A549 treated with GW870086 at 1 μM for 4 hours (cell line): ENCODE results near the gene EIF3D. TPM values are rescaled to one million over a fixed set of nuclear protein-coding genes. Genes with fewer than 3 reads are reported as not detected.

Experiments used
- total RNA-seq: library from RNA; stranded (reverse); fragments of 200-300 nt; extraction: Qiagen RNA extraction; gene quantifications from 5 replicates; pipeline ENCODE4 v1.2.3, GENCODE V29; 2022; ENCODE audit warnings: low read depth

EIF3D gene, protein sequence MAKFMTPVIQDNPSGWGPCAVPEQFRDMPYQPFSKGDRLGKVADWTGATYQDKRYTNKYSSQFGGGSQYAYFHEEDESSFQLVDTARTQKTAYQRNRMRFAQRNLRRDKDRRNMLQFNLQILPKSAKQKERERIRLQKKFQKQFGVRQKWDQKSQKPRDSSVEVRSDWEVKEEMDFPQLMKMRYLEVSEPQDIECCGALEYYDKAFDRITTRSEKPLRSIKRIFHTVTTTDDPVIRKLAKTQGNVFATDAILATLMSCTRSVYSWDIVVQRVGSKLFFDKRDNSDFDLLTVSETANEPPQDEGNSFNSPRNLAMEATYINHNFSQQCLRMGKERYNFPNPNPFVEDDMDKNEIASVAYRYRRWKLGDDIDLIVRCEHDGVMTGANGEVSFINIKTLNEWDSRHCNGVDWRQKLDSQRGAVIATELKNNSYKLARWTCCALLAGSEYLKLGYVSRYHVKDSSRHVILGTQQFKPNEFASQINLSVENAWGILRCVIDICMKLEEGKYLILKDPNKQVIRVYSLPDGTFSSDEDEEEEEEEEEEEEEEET
- total RNA-seq: 150 to 203 TPM (median 154 TPM) in 5 replicates

DNA sequence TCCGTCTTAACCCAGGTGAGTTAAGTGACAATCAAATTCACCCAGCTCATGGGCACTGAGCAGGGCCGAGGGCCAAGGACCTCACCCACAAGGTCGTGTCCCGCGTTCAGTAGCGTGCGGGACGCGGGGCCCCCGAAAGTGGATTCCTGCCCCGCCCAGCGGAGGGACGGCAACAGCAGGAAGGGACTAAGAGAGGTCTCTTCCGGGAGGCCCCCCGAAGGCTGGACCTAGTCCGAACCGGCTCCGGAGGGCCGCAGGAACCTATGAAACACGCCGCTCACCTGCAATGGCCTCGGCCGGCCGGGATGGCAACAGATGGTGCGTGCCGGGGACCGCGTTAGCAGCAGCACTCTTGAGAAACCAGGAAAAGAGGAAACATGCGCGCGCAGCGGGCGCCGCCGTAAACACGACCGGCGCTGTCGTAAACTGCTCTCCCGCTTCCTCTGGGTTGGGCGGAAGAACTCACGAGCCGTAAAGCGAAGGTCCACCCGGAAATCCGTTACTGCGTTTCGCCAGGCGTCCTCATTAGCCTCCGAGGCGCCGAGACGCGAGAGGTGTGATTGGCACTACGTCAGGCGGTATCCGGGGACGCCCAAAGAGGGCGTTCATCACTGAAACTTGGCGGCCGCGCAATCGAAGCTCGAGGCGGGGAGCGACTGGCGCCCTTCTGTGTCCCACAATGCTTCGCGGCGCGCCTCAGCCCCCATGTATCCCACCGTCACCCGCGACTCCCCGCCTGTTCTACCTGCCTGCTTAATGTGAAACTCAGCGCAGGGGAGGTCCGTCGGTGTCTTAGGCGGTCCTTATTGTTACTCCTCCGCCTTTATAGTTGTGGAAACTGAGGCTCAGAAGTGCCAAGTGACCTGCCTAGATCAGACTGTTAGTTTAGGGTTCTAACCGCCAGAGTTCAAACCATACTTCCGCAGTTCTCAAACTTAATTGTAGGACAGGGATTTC, at the start of gene EIF3D:
TSS of gene EIF3D (minus strand) at position 372 of the 957 bp plus-strand sequence. CDS start 3,045 bp downstream, outside the sequence.

DNA sequence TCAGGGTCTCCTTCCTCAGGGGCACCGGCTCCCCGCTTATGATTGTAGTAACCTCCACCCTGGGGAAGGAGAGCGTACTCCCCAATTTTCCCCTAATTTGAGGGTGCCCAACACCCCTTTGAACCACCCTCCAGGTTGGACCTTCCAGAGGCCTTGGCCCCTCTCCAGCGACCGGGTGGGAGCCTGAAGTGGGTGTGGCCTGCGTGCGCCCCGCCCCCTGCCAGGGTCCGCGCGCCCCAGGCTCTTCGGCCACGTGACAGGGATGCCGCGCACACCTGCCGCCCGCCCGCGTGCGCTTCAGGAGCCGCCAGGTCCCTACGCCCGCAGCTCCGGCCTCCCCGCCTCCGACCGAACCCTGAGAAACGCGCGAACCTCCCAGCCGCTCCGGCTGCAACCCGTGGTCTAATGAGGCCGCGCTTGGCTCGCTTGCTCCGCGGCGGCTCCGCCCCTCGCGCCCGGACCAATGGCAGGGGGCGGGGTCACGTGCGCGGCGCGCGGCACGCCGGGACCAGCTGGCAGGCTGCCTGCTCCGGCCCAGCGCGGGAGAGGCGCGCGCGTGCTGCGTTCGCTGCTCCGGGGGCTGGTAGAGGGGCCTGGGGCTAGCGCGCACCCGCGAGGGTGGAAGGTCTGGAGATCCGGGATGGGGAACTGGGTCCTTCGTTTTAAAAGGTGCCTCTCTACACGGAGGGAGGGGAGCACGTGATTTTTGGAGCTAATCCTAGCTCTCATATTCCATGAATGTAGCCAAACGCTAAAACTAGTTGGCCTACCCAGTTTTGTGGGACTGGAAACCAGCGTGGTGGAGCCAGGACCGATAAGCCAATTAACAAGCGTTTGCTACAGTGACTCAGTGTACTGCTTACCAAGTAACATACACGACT, 22.1 kb downstream of the EIF3D start, which contains the start of gene FOXRED2:
TSS of gene FOXRED2 (minus strand) at position 404 of the 881 bp plus-strand sequence. CDS start 618 bp downstream, outside the sequence.

DNA sequence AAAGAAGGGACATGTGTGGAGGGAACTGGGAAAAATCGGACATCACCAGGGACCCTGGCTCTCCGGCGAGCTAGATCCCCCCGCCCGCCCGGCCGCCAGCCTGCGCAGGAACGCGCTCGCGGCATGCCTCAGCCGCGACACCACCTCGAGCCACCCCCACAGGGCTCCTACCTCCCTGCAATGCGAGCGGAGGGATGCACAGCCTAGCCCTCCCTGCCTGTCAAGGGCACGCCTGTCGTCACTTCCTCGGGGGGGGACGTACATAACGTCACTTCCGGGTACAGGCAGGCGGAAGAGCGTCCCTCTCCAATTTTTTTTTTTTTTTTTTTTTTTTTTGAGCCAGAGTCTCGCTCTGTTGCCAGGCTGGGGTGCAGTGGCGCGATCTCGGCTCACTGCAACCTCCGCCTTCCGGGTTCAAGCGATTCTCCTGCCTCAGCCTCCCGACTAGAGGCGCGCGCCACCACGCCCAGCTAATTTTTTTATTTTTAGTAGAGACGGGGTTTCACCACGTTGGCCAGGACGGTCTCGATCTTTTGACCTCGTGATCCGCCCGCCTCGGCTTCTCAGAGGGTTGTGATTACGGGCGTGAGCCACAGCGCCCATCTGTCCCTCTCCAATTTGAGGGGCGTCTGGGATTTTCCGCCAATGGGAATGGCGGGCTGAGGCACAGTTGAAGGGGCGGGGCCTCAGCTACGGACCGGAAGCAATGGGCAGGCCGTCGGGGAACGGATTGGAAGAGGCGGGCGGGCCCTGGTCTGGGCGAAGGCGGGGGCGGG, 47.4 kb downstream of the EIF3D start, which contains the start of gene TXN2:
TSS of gene TXN2 (minus strand) at position 248 of the 776 bp plus-strand sequence. CDS start 803 bp downstream, outside the sequence.

Other genes with a start within 250 kb of the EIF3D start
- gene MYH9, start 141.2 kb downstream of the EIF3D start, total RNA-seq: 145 to 175 TPM (median 165 TPM) in 5 replicates
- 57.7 to 69.9 TPM (median 67.3 TPM) in 5 replicates for gene TXN2, start 47.5 kb downstream of the EIF3D start, total RNA-seq
- 11.3 to 17.1 TPM (median 15.4 TPM) in 5 replicates for gene FOXRED2, start 22.1 kb downstream of the EIF3D start, total RNA-seq
- not detected in 5 replicates for gene CACNG2, start 174.6 kb upstream of the EIF3D start, total RNA-seq
- 12.4 to 25.7 TPM (median 23.3 TPM) in 5 replicates for gene IFT27, start 247.0 kb upstream of the EIF3D start, total RNA-seq